GM12864 (cell line): ENCODE data around the gene PPL.

Experiments
- DNase-seq: peaks from one replicate; pipeline ENCODE4 v3.0.0-alpha.2; 2011; ENCODE audit warnings: low read depth
- H3K4me3 ChIP-seq: 2 replicates; pipeline ENCODE4 v1.5.1; 2011; ENCODE audit warnings: mild to moderate bottlenecking, low read depth, low read length, control low read depth
- TF ChIP-seq, protein P1 (sequence below): IDR thresholded peaks from 2 replicates; pipeline ENCODE4 v1.5.1; 2011; ENCODE audit warnings: low read depth, mild to moderate bottlenecking, moderate library complexity, low read length, control low read depth, inconsistent platforms; ENCODE audit errors: missing control alignments

Gene PPL

DNA sequence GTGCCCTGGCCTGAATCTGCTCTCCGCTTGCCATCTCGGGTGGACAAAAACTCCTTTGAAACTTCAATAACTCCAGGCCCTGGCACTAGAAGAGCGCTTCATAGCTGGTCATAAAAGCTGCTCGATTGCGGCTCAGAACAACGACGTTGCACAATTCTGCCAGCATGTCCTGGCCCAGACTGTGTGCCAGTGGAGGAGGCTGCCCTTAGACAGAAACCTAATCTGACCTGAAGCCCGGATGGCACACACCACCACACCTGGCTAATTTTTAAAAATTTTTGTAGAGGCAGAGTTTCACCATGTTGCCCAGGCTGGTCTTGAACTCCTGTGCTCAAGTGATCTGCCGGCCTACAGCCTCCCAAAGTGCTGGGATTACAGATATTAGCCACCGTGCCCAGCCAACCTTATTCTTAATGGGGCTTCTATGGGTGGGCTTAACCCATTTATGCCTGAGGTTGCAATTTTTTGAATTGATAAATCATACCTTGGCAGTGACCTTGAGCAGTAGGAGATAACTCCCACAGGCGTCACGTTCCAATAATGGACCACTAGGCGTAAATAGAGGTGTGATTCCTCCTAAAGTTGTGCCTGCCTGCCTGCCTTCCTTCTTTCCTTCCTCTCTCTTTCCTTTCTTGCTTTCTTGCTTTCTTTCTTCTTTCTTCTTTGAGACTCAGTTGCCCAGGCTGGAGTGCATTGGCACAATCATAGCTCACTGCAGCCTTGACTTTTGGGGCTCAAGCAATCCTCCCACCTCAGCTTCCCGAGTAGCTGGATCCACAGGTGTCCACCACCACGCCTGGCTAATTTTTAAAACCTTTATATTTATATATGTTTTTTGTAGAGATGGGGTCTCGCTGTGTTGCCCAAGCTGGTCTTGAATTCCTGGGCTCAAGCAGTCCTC lies 1.1 kb upstream of the PPL start:
- DNase-seq, result no peak
- TF ChIP-seq, protein P1, sequence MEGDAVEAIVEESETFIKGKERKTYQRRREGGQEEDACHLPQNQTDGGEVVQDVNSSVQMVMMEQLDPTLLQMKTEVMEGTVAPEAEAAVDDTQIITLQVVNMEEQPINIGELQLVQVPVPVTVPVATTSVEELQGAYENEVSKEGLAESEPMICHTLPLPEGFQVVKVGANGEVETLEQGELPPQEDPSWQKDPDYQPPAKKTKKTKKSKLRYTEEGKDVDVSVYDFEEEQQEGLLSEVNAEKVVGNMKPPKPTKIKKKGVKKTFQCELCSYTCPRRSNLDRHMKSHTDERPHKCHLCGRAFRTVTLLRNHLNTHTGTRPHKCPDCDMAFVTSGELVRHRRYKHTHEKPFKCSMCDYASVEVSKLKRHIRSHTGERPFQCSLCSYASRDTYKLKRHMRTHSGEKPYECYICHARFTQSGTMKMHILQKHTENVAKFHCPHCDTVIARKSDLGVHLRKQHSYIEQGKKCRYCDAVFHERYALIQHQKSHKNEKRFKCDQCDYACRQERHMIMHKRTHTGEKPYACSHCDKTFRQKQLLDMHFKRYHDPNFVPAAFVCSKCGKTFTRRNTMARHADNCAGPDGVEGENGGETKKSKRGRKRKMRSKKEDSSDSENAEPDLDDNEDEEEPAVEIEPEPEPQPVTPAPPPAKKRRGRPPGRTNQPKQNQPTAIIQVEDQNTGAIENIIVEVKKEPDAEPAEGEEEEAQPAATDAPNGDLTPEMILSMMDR, result no peak
- H3K4me3 ChIP-seq, result no peak overlapping the region

DNA sequence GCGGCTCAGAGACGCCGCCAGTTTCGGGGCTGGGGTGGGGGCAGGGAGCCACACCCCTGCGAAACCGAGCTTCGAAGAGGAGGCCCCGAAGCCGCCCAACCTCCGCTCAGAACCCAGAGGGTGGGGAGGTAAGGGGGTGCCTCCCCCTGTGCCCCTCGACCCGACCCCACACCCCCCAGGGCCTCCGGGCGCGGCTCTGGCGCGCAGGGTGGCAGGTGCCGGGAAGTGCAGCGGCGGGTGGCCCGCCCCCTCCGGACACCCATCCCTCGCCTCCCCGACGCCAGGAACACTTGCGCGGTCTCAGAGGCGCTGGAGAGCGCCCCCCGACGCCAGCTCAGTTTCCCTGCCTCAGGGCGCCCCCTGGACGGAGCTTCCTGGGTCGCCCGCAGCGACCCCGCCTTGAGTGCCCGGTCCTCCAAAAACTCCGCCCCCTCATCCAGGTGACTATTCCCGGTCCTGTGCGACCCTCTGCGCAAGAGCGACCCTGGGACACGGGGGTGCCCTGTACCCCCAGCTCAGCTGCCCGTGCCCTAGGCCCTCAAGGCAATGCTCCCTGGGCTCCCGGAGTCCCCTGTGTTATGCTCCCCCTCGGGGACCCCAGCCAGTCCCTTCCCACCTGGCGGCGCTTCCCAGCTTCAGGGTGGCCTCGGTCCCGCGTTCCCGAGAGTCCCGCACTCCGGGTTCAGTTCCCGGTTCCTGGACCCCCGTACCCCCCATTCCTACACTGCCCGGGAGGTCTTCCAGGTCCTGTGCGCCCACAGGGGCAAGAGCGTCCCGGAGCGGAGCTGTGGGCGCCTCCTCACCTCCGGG lies 562 bp downstream of the PPL start:
- DNase-seq, result no peak
- peak overlapping the region; percentile 31 for H3K4me3 ChIP-seq
- TF ChIP-seq, protein P1, result peak; percentile 22

DNA sequence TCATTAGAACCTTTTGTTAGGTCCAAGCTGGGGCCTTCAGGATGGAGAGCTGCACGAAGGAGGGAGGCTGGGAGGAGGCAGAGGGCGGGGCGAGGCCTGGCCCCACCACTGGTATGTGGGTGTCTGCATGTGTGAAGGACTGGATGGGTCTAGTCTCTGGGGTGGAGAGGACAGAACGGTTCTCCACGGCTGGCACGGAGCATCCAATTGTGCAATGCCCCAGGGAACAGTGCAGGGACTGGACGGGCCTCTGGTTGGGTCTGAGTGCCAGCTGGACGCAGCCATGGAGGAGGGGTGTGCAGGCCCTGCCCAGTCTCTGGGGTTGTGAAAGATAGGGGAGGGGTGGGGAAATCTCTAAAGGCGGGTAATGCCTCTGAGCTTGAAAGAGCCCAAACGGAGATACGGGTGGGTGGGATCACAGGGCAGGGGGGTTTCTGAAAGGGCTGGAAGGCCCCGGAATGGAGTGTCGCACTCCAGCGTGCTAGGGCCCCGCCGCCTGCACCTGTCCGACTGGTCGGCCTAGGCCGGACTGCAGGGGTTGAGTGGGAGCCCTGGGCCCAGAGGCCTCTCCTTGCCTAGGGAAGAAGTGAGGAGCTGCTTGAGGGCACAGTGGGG lies 1.6 kb downstream of the PPL start:
- H3K4me3 ChIP-seq, result no peak overlapping the region
- TF ChIP-seq, protein P1, result no peak
- DNase-seq, result no peak

DNA sequence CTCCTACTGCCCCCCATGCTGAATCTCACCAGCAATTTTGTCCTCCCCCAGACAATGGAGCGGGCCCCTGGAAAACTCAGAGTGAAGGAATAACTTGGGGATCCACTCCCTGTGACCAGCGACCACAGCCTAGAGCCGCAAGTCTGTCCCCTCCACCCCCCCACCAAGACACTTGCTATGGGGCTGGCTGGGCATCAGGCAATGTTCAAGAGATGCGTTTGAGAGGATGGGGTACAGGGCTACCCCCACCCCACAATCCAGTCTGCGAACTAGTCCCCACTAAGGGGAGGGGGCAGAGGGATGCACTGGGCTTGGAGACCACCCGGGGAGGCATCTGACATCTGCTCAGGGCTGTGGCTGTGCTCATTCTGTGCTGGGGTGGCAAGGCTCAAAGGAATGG lies 2.4 kb downstream of the PPL start:
- H3K4me3 ChIP-seq, result no peak overlapping the region
- TF ChIP-seq, protein P1, result no peak
- no peak for DNase-seq

DNA sequence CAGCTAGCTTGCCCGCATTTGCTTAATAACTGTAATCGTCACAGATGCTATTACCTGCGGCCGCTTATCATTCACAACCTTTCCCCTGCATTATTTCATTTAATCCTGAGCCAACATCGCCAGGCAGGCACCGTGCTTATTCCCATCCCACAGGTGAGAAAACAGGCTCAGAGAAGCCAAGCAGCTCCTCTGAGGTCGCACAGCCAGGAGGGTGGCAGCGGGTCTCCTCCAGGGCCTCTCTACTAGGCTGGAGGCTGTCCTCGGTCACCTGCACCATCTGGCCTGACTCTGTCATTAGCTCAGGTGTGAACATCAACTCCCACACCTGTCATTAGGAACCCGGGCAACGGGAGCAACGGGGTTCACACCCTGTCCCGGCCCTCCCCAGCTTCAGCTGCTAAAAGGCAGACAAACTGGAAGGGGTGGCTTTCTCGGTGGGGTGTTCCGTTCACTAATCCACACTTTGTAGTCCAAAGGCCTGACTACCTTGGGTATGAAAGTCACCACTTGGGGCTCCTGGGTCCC lies 3.0 kb downstream of the PPL start:
- no peak overlapping the region for H3K4me3 ChIP-seq
- DNase-seq, result no peak
- TF ChIP-seq, protein P1, result no peak

DNA sequence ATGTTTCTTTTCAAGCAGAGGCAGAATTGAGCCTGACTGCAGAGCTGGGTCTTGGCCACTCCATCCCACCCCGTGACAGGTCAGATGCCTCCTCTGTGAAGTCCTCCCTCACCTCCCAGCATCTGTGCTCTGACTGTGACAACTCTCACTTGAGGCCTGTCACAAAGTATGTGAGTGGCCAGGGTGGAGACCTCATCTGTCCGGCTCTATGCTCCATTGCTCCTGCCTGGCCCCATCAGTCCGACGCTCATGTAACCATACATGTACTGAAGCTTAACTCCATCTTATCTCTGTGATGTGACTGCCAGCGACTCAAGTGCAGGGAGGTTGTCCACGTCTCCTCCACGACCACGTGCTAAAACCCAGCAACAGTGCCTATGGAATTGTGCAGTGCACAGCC lies 3.5 kb downstream of the PPL start:
- H3K4me3 ChIP-seq, result no peak overlapping the region
- no peak for DNase-seq
- TF ChIP-seq, protein P1, result no peak
